Measurements from ENCODE around the gene ODAD3.

ODAD3 gene

DNA sequence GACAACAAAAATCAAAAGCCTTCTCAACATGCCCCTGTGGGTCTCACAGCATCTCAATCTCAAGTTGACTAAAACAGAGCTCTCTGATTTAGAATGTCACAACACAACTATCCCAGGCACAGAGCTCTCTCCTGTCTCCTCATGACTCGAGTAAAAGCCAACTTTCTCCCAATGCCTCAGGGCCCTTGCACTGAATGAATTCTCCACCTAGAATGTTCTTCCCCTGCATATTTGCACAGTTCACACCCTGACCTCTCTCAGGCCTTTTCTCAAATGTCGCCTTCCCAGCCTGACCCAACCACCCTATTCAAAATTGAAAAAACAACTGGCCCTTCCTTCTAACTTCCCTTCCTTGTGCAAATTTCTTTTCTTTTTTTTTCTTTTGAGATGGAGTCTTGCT is 64.2 kb downstream of the ODAD3 start:
- no peaks in the 10 kb centered on the region for H3K36me3 ChIP-seq (ENCODE audit: insufficient read depth, low read length)
- H3K79me2 ChIP-seq (ENCODE audit: control insufficient read depth, insufficient read depth, low read length, unreplicated experiment) = peaks cover 4% of the 10 kb centered on the region

More for the DNA sequence above, 64.2 kb downstream of the ODAD3 start:
- Histone ChIP-seq H3K27me3 (ENCODE audit: insufficient read depth, low read length) (no peaks in the 10 kb centered on the region), H3K4me3 (ENCODE audit: low read depth, low read length) (no peak overlapping the region), H3K4me1 (ENCODE audit: control insufficient read depth, insufficient read depth, low read length, unreplicated experiment) (peaks cover 3% of the 10 kb centered on the region), H2AFZ (ENCODE audit: low read length, unreplicated experiment) (no peak overlapping the region), H3K27ac (ENCODE audit: low read depth, low read length) (no peak overlapping the region)
